ENCODE results near the gene DNPH1.

Gene DNPH1

DNA sequence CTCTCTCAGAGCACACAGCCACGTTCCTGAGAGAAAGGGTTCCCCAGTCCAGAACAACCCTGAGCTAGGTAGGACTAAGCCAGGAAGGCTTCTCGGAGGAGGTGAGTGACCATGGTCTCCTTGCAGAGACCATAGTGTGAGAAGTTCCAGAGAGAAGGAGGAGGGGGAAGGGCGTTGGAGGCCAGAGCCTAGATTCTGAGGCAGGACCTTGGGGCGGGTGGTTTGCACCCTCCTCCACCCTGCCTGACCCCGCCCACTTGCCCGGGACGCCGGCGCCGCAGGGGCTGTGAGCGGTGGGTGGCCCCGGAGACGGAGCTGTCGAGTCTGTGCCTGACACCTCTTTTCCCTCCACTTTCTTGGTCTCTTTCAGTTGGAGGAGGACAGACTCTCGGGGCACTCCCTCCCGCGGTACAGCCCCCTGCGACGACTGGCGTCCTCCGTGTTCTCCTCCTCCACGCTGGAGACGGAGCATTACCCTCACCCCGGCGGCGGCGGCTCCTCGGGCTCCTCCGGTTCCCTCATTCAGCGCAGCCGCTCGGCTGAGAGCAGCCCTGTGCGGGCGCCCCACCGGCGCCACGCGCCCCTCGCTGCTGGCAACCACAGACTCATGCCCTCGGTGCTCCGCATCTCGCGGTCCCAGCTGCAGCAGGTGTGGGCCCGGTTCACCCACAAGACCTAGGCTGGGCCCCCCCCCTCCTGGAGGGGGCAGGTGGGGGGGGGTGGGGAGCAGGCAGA lies 40.2 kb upstream of the DNPH1 start:
- TF ChIP-seq, protein P1, sequence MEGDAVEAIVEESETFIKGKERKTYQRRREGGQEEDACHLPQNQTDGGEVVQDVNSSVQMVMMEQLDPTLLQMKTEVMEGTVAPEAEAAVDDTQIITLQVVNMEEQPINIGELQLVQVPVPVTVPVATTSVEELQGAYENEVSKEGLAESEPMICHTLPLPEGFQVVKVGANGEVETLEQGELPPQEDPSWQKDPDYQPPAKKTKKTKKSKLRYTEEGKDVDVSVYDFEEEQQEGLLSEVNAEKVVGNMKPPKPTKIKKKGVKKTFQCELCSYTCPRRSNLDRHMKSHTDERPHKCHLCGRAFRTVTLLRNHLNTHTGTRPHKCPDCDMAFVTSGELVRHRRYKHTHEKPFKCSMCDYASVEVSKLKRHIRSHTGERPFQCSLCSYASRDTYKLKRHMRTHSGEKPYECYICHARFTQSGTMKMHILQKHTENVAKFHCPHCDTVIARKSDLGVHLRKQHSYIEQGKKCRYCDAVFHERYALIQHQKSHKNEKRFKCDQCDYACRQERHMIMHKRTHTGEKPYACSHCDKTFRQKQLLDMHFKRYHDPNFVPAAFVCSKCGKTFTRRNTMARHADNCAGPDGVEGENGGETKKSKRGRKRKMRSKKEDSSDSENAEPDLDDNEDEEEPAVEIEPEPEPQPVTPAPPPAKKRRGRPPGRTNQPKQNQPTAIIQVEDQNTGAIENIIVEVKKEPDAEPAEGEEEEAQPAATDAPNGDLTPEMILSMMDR (IDR thresholded peaks at IDR 0.05; ENCODE audit: extremely low read depth, insufficient read depth, missing control alignments) = no peak
- DNase-seq (ENCODE audit: low spot score) = no peak
- in situ Hi-C loops (cut with MboI; ENCODE audit: low pct_unique_long_range_greater_than_20kb, low sequenced_read_pairs, unreplicated experiment) = no loop called here

GRCh38 chr6:43268782-43269272 lies 39.5 kb upstream of the DNPH1 start:
- TF ChIP-seq, protein P1 (IDR thresholded peaks at IDR 0.05; ENCODE audit: extremely low read depth, insufficient read depth, missing control alignments) = no peak
- in situ Hi-C loops (cut with MboI; ENCODE audit: low pct_unique_long_range_greater_than_20kb, low sequenced_read_pairs, unreplicated experiment) = no loop called here
- no peak for DNase-seq (ENCODE audit: low spot score)

- no peak for DNase-seq (ENCODE audit: low spot score)
- in situ Hi-C loops (cut with MboI; ENCODE audit: low pct_unique_long_range_greater_than_20kb, low sequenced_read_pairs, unreplicated experiment) = no loop called here
- TF ChIP-seq, protein P1 (IDR thresholded peaks at IDR 0.05; ENCODE audit: extremely low read depth, insufficient read depth, missing control alignments) = no peak
Observed at GRCh38 chr6:43268355-43268700, 39.0 kb upstream of the DNPH1 start.

- no peak for DNase-seq (ENCODE audit: low spot score)
- in situ Hi-C loops (cut with MboI; ENCODE audit: low pct_unique_long_range_greater_than_20kb, low sequenced_read_pairs, unreplicated experiment) = no loop called here
- TF ChIP-seq, protein P1 (IDR thresholded peaks at IDR 0.05; ENCODE audit: extremely low read depth, insufficient read depth, missing control alignments) = no peak
Observed at GRCh38 chr6:43267619-43268354, 38.5 kb upstream of the DNPH1 start.

GRCh38 chr6:43265564-43265963 lies 36.3 kb upstream of the DNPH1 start:
- in situ Hi-C loops (cut with MboI; ENCODE audit: low pct_unique_long_range_greater_than_20kb, low sequenced_read_pairs, unreplicated experiment) = no loop called here
- TF ChIP-seq, protein P1 (IDR thresholded peaks at IDR 0.05; ENCODE audit: extremely low read depth, insufficient read depth, missing control alignments) = no peak
- no peak for DNase-seq (ENCODE audit: low spot score)

DNA sequence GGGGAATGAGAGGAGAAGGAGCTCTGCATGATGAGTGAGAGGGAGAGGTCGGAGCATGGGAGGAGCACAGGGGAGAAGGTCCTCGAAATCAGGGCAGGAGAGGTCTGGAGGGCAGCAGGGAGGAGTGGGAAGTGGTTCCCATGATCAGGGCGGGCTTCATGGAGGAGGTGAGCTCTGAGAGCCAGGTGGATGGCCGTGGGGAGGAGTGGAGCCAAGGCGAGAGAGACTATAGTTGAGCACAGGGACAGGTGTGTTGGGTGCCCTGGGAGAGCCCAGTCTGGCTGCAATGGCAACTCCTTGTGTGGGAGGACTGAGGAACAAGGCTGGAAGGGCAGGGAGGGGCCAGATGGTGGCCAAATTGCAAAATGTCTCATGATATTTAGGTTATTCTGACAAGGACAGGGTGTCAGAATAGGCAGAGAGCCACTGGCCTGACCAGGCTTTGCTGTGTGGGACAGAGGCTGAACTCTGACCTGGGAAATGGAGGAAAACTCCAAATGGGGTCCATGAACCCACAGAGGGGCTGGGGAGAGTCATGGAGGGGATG lies 35.4 kb upstream of the DNPH1 start:
- TF ChIP-seq, protein P1 (IDR thresholded peaks at IDR 0.05; ENCODE audit: extremely low read depth, insufficient read depth, missing control alignments) = no peak
- DNase-seq (ENCODE audit: low spot score) = no peak
- in situ Hi-C loops (cut with MboI; ENCODE audit: low pct_unique_long_range_greater_than_20kb, low sequenced_read_pairs, unreplicated experiment) = no loop called here
